IMR-90 (cell line): ENCODE measurements around the gene UMOD. TPM values are rescaled to one million over a fixed set of nuclear protein-coding genes. Genes with fewer than 3 reads are reported as not detected.

Experiments used
- ATAC-seq: fragments of 200-7000 bp; cut with Tn5 transposase; 2 replicates; pipeline ENCODE4 v1.9.1; 2020; ENCODE audit warnings: low read depth, mild to moderate bottlenecking, moderate library complexity
- BruUV-seq: library from RNA; stranded (reverse); fragments of 400-500 nt; replicated peaks from 2 replicates; lab custom pipeline; 2021; lab: Mats Ljungman, UMichigan
- CTCF ChIA-PET: fragments of 300-600 bp; formaldehyde crosslinking; extraction: SDS; loops from one replicate; lab custom pipeline; 2021; ENCODE audit warnings: antibody characterized with exemption; lab: Yijun Ruan, JAX
- POLR2A ChIA-PET: fragments of 300-600 bp; sonication (Branson Sonifier 250); formaldehyde crosslinking; loops from one replicate; lab custom pipeline; 2022; ENCODE audit warnings: antibody characterized with exemption; ENCODE audit not compliant: unreplicated experiment; lab: Charles Lee
- DNase-seq: peaks from one replicate; pipeline ENCODE4 v3.0.0; 2013
- H2AFZ ChIP-seq: replicated peaks from 2 replicates; pipeline ENCODE3; 2013; ENCODE audit warnings: low read length, mild to moderate bottlenecking; ENCODE audit not compliant: poor library complexity
- H2AK5ac ChIP-seq: 2 replicates; pipeline ENCODE4 v1.6.1; 2013; ENCODE audit warnings: low read depth, low read length, inconsistent platforms
- H2AK9ac ChIP-seq: replicated peaks from 2 replicates; pipeline ENCODE3; 2013; ENCODE audit warnings: mild to moderate bottlenecking, low read depth, low read length, moderate library complexity; ENCODE audit not compliant: poor library complexity
- H2BK120ac ChIP-seq: 2 replicates; pipeline ENCODE4 v1.6.1; 2013; ENCODE audit warnings: low read depth, low read length, inconsistent platforms
- H2BK15ac ChIP-seq: 3 replicates; pipeline ENCODE4 v1.6.1; 2013; ENCODE audit warnings: low read depth, low read length, inconsistent platforms
- H2BK20ac ChIP-seq: 2 replicates; pipeline ENCODE4 v1.6.1; 2013; ENCODE audit warnings: low read depth, mild to moderate bottlenecking, inconsistent platforms, low read length, moderate library complexity
- H2BK5ac ChIP-seq: 2 replicates; pipeline ENCODE4 v1.6.1; 2013; ENCODE audit warnings: mild to moderate bottlenecking, low read depth, low read length, inconsistent platforms; ENCODE audit not compliant: poor library complexity, severe bottlenecking
- H3K14ac ChIP-seq: replicated peaks from 2 replicates; pipeline ENCODE4 v1.6.1; 2013; ENCODE audit warnings: low read depth, low read length, inconsistent platforms
- H3K18ac ChIP-seq: 2 replicates; pipeline ENCODE4 v1.6.1; 2013; ENCODE audit warnings: low read depth, low read length, control low read depth
- H3K23ac ChIP-seq: 2 replicates; pipeline ENCODE4 v1.6.1; 2013; ENCODE audit warnings: low read depth, low read length, inconsistent platforms
- H3K27ac ChIP-seq: 2 replicates; pipeline ENCODE4 v1.5.1; 2013; ENCODE audit warnings: mild to moderate bottlenecking, control low read depth, low read length; ENCODE audit not compliant: insufficient read depth
- H3K27me3 ChIP-seq: 2 replicates; pipeline ENCODE4 v1.6.1; 2013; ENCODE audit warnings: low read length; ENCODE audit not compliant: control insufficient read depth, insufficient read depth
- H3K36me3 ChIP-seq: 2 replicates; pipeline ENCODE4 v1.6.1; 2013; ENCODE audit warnings: low read length, mixed read lengths; ENCODE audit not compliant: control insufficient read depth, insufficient read depth
- H3K4ac ChIP-seq: 2 replicates; pipeline ENCODE4 v1.6.1; 2013; ENCODE audit warnings: low read depth, low read length, inconsistent platforms
- H3K4me1 ChIP-seq: 2 replicates; pipeline ENCODE4 v1.6.1; 2013; ENCODE audit warnings: low read length, mixed read lengths; ENCODE audit not compliant: control insufficient read depth, insufficient read depth
- H3K4me2 ChIP-seq: 2 replicates; pipeline ENCODE4 v1.6.1; 2013; ENCODE audit warnings: low read depth, mild to moderate bottlenecking, control low read depth, low read length, moderate library complexity
- H3K4me3 ChIP-seq: 2 replicates; pipeline ENCODE4 v1.5.1; 2013; ENCODE audit warnings: low read depth, mild to moderate bottlenecking, control low read depth, low read length, moderate library complexity; ENCODE audit not compliant: insufficient read depth
- H3K56ac ChIP-seq: 2 replicates; pipeline ENCODE4 v1.6.1; 2013; ENCODE audit warnings: low read length, inconsistent platforms; ENCODE audit not compliant: insufficient read depth; ENCODE audit errors: extremely low read depth
- H3K79me1 ChIP-seq, 2 experiments: 2 replicates each; pipeline ENCODE4 v1.6.1; 2013; ENCODE audit warnings: low read length in 2 of 2, inconsistent platforms in 1 of 2, low read depth in 1 of 2
- H3K9ac ChIP-seq: 2 replicates; pipeline ENCODE4 v1.6.1; 2013; ENCODE audit warnings: low read depth, low read length, control low read depth
- H3K9me1 ChIP-seq: 2 replicates; pipeline ENCODE4 v1.6.1; 2013; ENCODE audit warnings: low read length, inconsistent platforms; ENCODE audit not compliant: insufficient read depth
- H3K9me3 ChIP-seq: 2 replicates; pipeline ENCODE4 v1.6.1; 2013; ENCODE audit warnings: low read length; ENCODE audit not compliant: control insufficient read depth, insufficient read depth
- H4K20me1 ChIP-seq: 2 replicates; pipeline ENCODE4 v1.6.1; 2013; ENCODE audit warnings: low read length, inconsistent platforms; ENCODE audit not compliant: insufficient read depth
- H4K5ac ChIP-seq: 2 replicates; pipeline ENCODE4 v1.6.1; 2013; ENCODE audit warnings: mild to moderate bottlenecking, low read depth, low read length, control low read depth
- H4K8ac ChIP-seq, 2 experiments: 2 replicates each; pipeline ENCODE4 v1.6.1; 2013; ENCODE audit warnings: low read depth in 2 of 2, low read length in 2 of 2, control low read depth in 1 of 2, inconsistent platforms in 1 of 2
- H4K91ac ChIP-seq: 2 replicates; pipeline ENCODE4 v1.6.1; 2013; ENCODE audit warnings: low read depth, low read length, inconsistent platforms; ENCODE audit not compliant: insufficient read depth
- CEBPB ChIP-seq: IDR thresholded peaks from 2 replicates; pipeline ENCODE4 v1.6.1; 2012; ENCODE audit warnings: low read depth, low read length, improper control_type of control experiment
- CTCF ChIP-seq: conservative IDR thresholded peaks from 2 replicates; pipeline ENCODE4 v1.5.1; 2012; ENCODE audit warnings: mild to moderate bottlenecking, low read depth, low read length, improper control_type of control experiment
- ELK1 ChIP-seq: fragments of 150-350 bp; IDR thresholded peaks from 2 replicates; pipeline ENCODE4 v1.6.1; 2016; ENCODE audit warnings: low read depth, mild to moderate bottlenecking, low read length, moderate library complexity, borderline replicate concordance
- FOS ChIP-seq: fragments of 150-350 bp; IDR thresholded peaks from 2 replicates; pipeline ENCODE4 v1.6.1; 2016; ENCODE audit warnings: low read depth, low read length
- MAFK ChIP-seq: IDR thresholded peaks from 2 replicates; pipeline ENCODE4 v1.6.1; 2012; ENCODE audit warnings: low read depth, low read length, improper control_type of control experiment
- MAZ ChIP-seq: IDR thresholded peaks from 2 replicates; pipeline ENCODE4 v1.6.1; 2012; ENCODE audit warnings: low read depth, mild to moderate bottlenecking, low read length, improper control_type of control experiment, moderate library complexity, borderline replicate concordance
- MXI1 ChIP-seq: IDR thresholded peaks from 2 replicates; pipeline ENCODE4 v1.6.1; 2012; ENCODE audit warnings: low read depth, mild to moderate bottlenecking, low read length, moderate library complexity, borderline replicate concordance
- NFE2L2 ChIP-seq: fragments of 150-350 bp; IDR thresholded peaks from 2 replicates; pipeline ENCODE4 v1.6.1; 2016; ENCODE audit warnings: low read depth, mild to moderate bottlenecking, low read length
- POLR2A ChIP-seq: IDR thresholded peaks from 2 replicates; pipeline ENCODE4 v1.6.1; 2012; ENCODE audit warnings: mild to moderate bottlenecking, low read depth, low read length
- RFX5 ChIP-seq: IDR thresholded peaks from 2 replicates; pipeline ENCODE4 v1.8.0; 2012; ENCODE audit warnings: low read depth, mild to moderate bottlenecking, low read length, moderate library complexity
- WGBS, 2 experiments: methylation state at CpG; one replicate each; pipeline versions ENCODE4 v1.1.5 to v1.1.7; 2013; ENCODE audit warnings: missing lambda C conversion rate in 2 of 2; ENCODE audit not compliant: insufficient read length in 1 of 2; ENCODE audit errors: extremely low coverage in 2 of 2; 5-methylcytosine and 5-hydroxymethylcytosine counted together
- dilution Hi-C: fragments of 300-500 bp; cut with HindIII; formaldehyde crosslinking; loops from one replicate; pipeline ENCODE4 v1.14.3; 2018; ENCODE audit warnings: low sequenced_read_pairs; ENCODE audit not compliant: unreplicated experiment
- in situ Hi-C: fragments of 300-500 bp; cut with MboI; formaldehyde crosslinking; loops from 3 replicates; pipeline ENCODE4 v1.14.3; 2019; ENCODE audit warnings: low sequenced_read_pairs, inconsistent platforms, mixed read lengths
- intact Hi-C: fragments of 100-400 bp; cut with micrococcal nuclease; formaldehyde crosslinking; loops from 2 replicates; pipeline ENCODE4 v1.10.0; 2022
- polyA plus RNA-seq, 3 experiments: library from polyadenylated mRNA; depleted of rRNA; stranded (reverse); fragments of >200 nt; gene quantifications; 2 replicates each; pipeline ENCODE4 v1.2.3, GENCODE V29; 2012; ENCODE audit warnings: low replicate concordance in 1 of 3
- total RNA-seq: library from RNA; depleted of rRNA; stranded (reverse); fragments of >200 nt; gene quantifications from 2 replicates; pipeline ENCODE4 v1.2.3, GENCODE V29; 2012
- TF ChIP-seq, protein P1 (sequence below): fragments of 150-350 bp; IDR thresholded peaks from 2 replicates; pipeline ENCODE4 v1.6.1; 2017; ENCODE audit warnings: mild to moderate bottlenecking, antibody characterized with exemption, low read length, low read depth

The UMOD gene
- total and polyA plus RNA-seq, 2 of the 4 experiments (the other 2 are of a cell fraction) = not detected

- DNase-seq = no peak
- H3K4me1 ChIP-seq = no peaks in the 10 kb centered on the region
- H4K5ac ChIP-seq = no peak overlapping the region
- H2AFZ ChIP-seq = no peak overlapping the region
- POLR2A ChIA-PET = no interaction called here
- no peak for ATAC-seq
- BruUV-seq = no TSS peak
- CTCF ChIA-PET = interaction anchor here (0.6 kb wide), 1 partner anchor 262 kb away, joined by 3 read pairs; no protein-coding TSS in a partner anchor
- intact Hi-C loops = no loop called here
- H3K4me2 ChIP-seq = no peak overlapping the region
- H4K20me1 ChIP-seq = no peaks in the 10 kb centered on the region
- H3K4me3 ChIP-seq = no peak overlapping the region
- no peak overlapping the region for H3K18ac ChIP-seq
- peaks cover 10% of the 10 kb centered on the region; the same call in 1 of the 2 replicates for H3K9me3 ChIP-seq
- no peak overlapping the region for H3K14ac ChIP-seq
- H3K36me3 ChIP-seq = no peaks in the 10 kb centered on the region
- no peak overlapping the region for H2BK15ac ChIP-seq
- H4K91ac ChIP-seq = no peak overlapping the region
- H3K27ac ChIP-seq = no peak overlapping the region
- no peak overlapping the region for H3K9ac ChIP-seq
- no peak overlapping the region for H2AK5ac ChIP-seq
- H3K27me3 ChIP-seq = no peaks in the 10 kb centered on the region
- no peak overlapping the region for H2BK20ac ChIP-seq
- in situ Hi-C loops = loop anchor here (25.0 kb wide), 1 partner anchor 187 kb away; no protein-coding TSS in a partner anchor
- dilution Hi-C loops = no loop called here
- no peak overlapping the region for H4K8ac ChIP-seq
- WGBS, 2 experiments = 100% methylated on average over 1 of the region's 6 CpGs; no CpG with 5 or more reads in 1 of the 2 experiments
- H2BK5ac ChIP-seq = no peak overlapping the region
- H3K23ac ChIP-seq = no peak overlapping the region
- H3K79me1 ChIP-seq = no peaks in the 10 kb centered on the region
- TF ChIP-seq NFE2L2 (no peak), MAFK (no peak), CTCF (no peak), MAZ (no peak), ELK1 (no peak), RFX5 (no peak), POLR2A (no peak), CEBPB (no peak), MXI1 (no peak), FOS (no peak)
- TF ChIP-seq, protein P1, sequence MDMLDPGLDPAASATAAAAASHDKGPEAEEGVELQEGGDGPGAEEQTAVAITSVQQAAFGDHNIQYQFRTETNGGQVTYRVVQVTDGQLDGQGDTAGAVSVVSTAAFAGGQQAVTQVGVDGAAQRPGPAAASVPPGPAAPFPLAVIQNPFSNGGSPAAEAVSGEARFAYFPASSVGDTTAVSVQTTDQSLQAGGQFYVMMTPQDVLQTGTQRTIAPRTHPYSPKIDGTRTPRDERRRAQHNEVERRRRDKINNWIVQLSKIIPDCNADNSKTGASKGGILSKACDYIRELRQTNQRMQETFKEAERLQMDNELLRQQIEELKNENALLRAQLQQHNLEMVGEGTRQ = no peak
- no peak overlapping the region for H3K56ac ChIP-seq
- H2BK120ac ChIP-seq = no peak overlapping the region
- H3K4ac ChIP-seq = no peak overlapping the region
- H3K9me1 ChIP-seq = no peaks in the 10 kb centered on the region
- no peak overlapping the region for H2AK9ac ChIP-seq
Observed at GRCh38 chr16:20349615-20350014, 2.9 kb downstream of the UMOD start.
